ENCODE data around the gene MCM9.

Gene MCM9

GRCh38 chr6:118860363-118860762, 74.6 kb downstream of the MCM9 start:
- Histone ChIP-seq H3K27ac (ENCODE audit: low read depth, low read length, poor library complexity, severe bottlenecking) (no peak overlapping the region), H3K36me3 (ENCODE audit: insufficient read depth, low read length) (peaks cover 10% of the 10 kb centered on the region), H3K4me2 (ENCODE audit: low read length) (no peak overlapping the region), H3K4me3 (ENCODE audit: low read depth, low read length, poor library complexity, severe bottlenecking) (no peak overlapping the region), H3K9me2 (ENCODE audit: low read depth, low read length) (no peaks in the 10 kb centered on the region), H3K79me2 (ENCODE audit: insufficient read depth, low read length) (peaks cover 23% of the 10 kb centered on the region), H3K9me3 (ENCODE audit: low read length) (peaks cover 5% of the 10 kb centered on the region), H3K4me1 (ENCODE audit: insufficient read depth, low read length, severe bottlenecking) (peaks cover 21% of the 10 kb centered on the region), H4K20me1 (ENCODE audit: insufficient read depth, low read length) (no peaks in the 10 kb centered on the region), H2AFZ (ENCODE audit: low read length) (no peak overlapping the region), H3F3A (ENCODE audit: insufficient read depth, low read length) (no peaks in the 10 kb centered on the region), H3K9ac (ENCODE audit: low read length) (no peak overlapping the region), H3K27me3 (ENCODE audit: insufficient read depth, low read length) (no peaks in the 10 kb centered on the region)
- no peak for TF ChIP-seq EZH2 (IDR thresholded peaks at IDR 0.05; ENCODE audit: borderline replicate concordance, low read length)
- TF ChIP-seq, protein P1, sequence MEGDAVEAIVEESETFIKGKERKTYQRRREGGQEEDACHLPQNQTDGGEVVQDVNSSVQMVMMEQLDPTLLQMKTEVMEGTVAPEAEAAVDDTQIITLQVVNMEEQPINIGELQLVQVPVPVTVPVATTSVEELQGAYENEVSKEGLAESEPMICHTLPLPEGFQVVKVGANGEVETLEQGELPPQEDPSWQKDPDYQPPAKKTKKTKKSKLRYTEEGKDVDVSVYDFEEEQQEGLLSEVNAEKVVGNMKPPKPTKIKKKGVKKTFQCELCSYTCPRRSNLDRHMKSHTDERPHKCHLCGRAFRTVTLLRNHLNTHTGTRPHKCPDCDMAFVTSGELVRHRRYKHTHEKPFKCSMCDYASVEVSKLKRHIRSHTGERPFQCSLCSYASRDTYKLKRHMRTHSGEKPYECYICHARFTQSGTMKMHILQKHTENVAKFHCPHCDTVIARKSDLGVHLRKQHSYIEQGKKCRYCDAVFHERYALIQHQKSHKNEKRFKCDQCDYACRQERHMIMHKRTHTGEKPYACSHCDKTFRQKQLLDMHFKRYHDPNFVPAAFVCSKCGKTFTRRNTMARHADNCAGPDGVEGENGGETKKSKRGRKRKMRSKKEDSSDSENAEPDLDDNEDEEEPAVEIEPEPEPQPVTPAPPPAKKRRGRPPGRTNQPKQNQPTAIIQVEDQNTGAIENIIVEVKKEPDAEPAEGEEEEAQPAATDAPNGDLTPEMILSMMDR (IDR thresholded peaks at IDR 0.05; ENCODE audit: low read length), result no peak

DNA sequence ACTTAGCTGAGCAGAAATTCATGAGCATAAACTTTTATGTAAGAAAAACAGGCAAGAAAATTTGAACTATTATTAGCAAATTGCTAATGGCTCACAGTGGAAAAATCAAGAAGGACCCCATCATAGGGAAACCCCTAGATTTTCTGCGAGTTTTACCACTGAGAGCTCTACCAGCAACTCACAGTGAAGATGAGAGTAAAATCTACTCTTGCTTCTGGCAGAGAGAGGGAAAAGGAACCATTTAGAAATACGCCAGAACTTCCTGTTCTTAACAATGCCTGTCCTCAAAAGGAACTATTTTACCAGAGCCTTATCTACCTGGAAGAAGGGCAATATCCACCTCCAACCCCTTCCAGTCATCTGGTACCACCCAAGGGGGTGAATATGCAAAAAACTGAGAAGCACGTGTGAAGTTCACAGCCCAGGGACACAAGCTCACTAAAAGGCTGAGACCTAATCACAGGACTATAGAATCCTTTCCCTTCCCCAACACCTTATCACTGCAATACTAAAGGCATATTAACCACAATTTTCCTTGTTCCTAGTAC, 75.4 kb downstream of the MCM9 start:
- Histone ChIP-seq H3K4me2 (ENCODE audit: low read length) (no peak overlapping the region), H3K27me3 (ENCODE audit: insufficient read depth, low read length) (no peaks in the 10 kb centered on the region)

DNA sequence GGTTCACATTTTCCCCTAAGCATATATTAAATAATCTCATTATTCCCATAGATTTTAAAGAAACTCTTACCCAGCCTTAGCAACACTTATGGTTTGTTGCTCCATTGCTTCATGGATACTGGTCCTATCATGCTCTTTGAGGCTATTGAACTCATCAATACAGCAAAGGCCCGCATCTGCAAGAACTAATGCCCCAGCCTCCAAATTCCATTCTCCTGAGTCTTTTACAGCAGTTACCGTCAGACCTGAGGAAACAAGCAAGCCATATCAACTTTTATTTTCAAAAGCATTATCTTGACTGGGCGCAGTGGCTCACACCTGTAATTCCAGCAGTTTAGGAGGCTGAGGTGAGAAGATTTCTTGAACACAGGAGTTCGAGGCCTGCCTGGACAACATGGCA, 78.7 kb downstream of the MCM9 start:
- Histone ChIP-seq H3K9ac (ENCODE audit: low read length) (no peak overlapping the region), H3K4me1 (ENCODE audit: insufficient read depth, low read length, severe bottlenecking) (no peaks in the 10 kb centered on the region), H3K36me3 (ENCODE audit: insufficient read depth, low read length) (peaks cover 2% of the 10 kb centered on the region), H3K4me3 (ENCODE audit: low read depth, low read length, poor library complexity, severe bottlenecking) (no peak overlapping the region), H3K27ac (ENCODE audit: low read depth, low read length, poor library complexity, severe bottlenecking) (no peak overlapping the region), H3K79me2 (ENCODE audit: insufficient read depth, low read length) (0 out of 2 replicates have a peak, but pooled peaks cover 7% of the 10 kb centered on the region), H3K27me3 (ENCODE audit: insufficient read depth, low read length) (no peaks in the 10 kb centered on the region), H3F3A (ENCODE audit: insufficient read depth, low read length) (no peaks in the 10 kb centered on the region), H3K9me2 (ENCODE audit: low read depth, low read length) (no peaks in the 10 kb centered on the region), H4K20me1 (ENCODE audit: insufficient read depth, low read length) (no peaks in the 10 kb centered on the region), H3K4me2 (ENCODE audit: low read length) (no peak overlapping the region), H3K9me3 (ENCODE audit: low read length) (peaks cover 5% of the 10 kb centered on the region), H2AFZ (ENCODE audit: low read length) (no peak overlapping the region)
- no peak for TF ChIP-seq EZH2 (IDR thresholded peaks at IDR 0.05; ENCODE audit: borderline replicate concordance, low read length)
- TF ChIP-seq, protein P1 (IDR thresholded peaks at IDR 0.05; ENCODE audit: low read length), result no peak

More for the DNA sequence above, 75.4 kb downstream of the MCM9 start:
- no peak overlapping the region for H3K27ac ChIP-seq (ENCODE audit: low read depth, low read length, poor library complexity, severe bottlenecking)
- H3F3A ChIP-seq (ENCODE audit: insufficient read depth, low read length), result no peaks in the 10 kb centered on the region
- H4K20me1 ChIP-seq (ENCODE audit: insufficient read depth, low read length), result no peaks in the 10 kb centered on the region
- H3K4me1 ChIP-seq (ENCODE audit: insufficient read depth, low read length, severe bottlenecking), result peaks cover 14% of the 10 kb centered on the region
- no peak overlapping the region for H3K9ac ChIP-seq (ENCODE audit: low read length)
- H3K79me2 ChIP-seq (ENCODE audit: insufficient read depth, low read length), result peaks cover 23% of the 10 kb centered on the region
- H3K36me3 ChIP-seq (ENCODE audit: insufficient read depth, low read length), result peaks cover 10% of the 10 kb centered on the region
- H3K9me2 ChIP-seq (ENCODE audit: low read depth, low read length), result no peaks in the 10 kb centered on the region
- TF ChIP-seq EZH2 (IDR thresholded peaks at IDR 0.05; ENCODE audit: borderline replicate concordance, low read length), result no peak
- TF ChIP-seq, protein P1 (IDR thresholded peaks at IDR 0.05; ENCODE audit: low read length), result no peak
- H3K9me3 ChIP-seq (ENCODE audit: low read length), result peaks cover 5% of the 10 kb centered on the region
- H3K4me3 ChIP-seq (ENCODE audit: low read depth, low read length, poor library complexity, severe bottlenecking), result no peak overlapping the region
- no peak overlapping the region for H2AFZ ChIP-seq (ENCODE audit: low read length)
